Activated T-cell treated with anti-CD3 and anti-CD28 coated beads, Interleukin-2, amount 50 U/mL, for 24 hours (primary cell): ENCODE measurements around the gene C6.
"Not testable (repeated sequence)": the region's sequence is repeated elsewhere in the genome, so short reads cannot be mapped to it uniquely, and the experiment has no call there.

Source experiments
- DNase-seq: peaks from one replicate; pipeline ENCODE4 v3.0.0-alpha.2; 2020
- H3K27ac Mint-ChIP-seq: 2 replicates; pipeline ENCODE4 v1.8.0; 2020; ENCODE audit warnings: mild to moderate bottlenecking, mixed read lengths
- H3K27me3 Mint-ChIP-seq: 2 replicates; pipeline ENCODE4 v1.8.0; 2020; ENCODE audit warnings: mixed read lengths
- H3K36me3 Mint-ChIP-seq: 2 replicates; pipeline ENCODE4 v1.8.0; 2020; ENCODE audit warnings: low read depth, mixed read lengths
- H3K4me1 Mint-ChIP-seq: 2 replicates; pipeline ENCODE4 v1.8.0; 2020; ENCODE audit warnings: low read depth, mixed read lengths
- H3K4me3 Mint-ChIP-seq: 2 replicates; pipeline ENCODE4 v1.8.0; 2020; ENCODE audit warnings: mild to moderate bottlenecking, moderate library complexity, mixed read lengths
- H3K9me3 Mint-ChIP-seq: 2 replicates; pipeline ENCODE4 v1.8.0; 2020; ENCODE audit warnings: mixed read lengths

The C6 gene

GRCh38 chr5:41218929-41219657 is 5.8 kb upstream of the C6 start:
- DNase-seq, result no peak
- H3K36me3 Mint-ChIP-seq, result no peaks in the 10 kb centered on the region
- H3K4me3 Mint-ChIP-seq, result no peak overlapping the region
- no peaks in the 10 kb centered on the region for H3K4me1 Mint-ChIP-seq
- H3K27me3 Mint-ChIP-seq, result no peaks in the 10 kb centered on the region
- no peak overlapping the region for H3K27ac Mint-ChIP-seq
- no peaks in the 10 kb centered on the region for H3K9me3 Mint-ChIP-seq

GRCh38 chr5:41214182-41214581 is 850 bp upstream of the C6 start:
- H3K27ac Mint-ChIP-seq, result no peak overlapping the region
- no peaks in the 10 kb centered on the region for H3K9me3 Mint-ChIP-seq
- H3K36me3 Mint-ChIP-seq, result no peaks in the 10 kb centered on the region
- no peak overlapping the region for H3K4me3 Mint-ChIP-seq
- no peaks in the 10 kb centered on the region for H3K27me3 Mint-ChIP-seq
- H3K4me1 Mint-ChIP-seq, result no peaks in the 10 kb centered on the region
- DNase-seq, result no peak

GRCh38 chr5:41212935-41213334 is 397 bp downstream of the C6 start:
- H3K27ac Mint-ChIP-seq, result no peak overlapping the region
- no peak overlapping the region for H3K4me3 Mint-ChIP-seq

GRCh38 chr5:41211417-41211816 is 1.9 kb downstream of the C6 start:
- peaks cover 5% of the 10 kb centered on the region for H3K9me3 Mint-ChIP-seq
- no peaks in the 10 kb centered on the region for H3K36me3 Mint-ChIP-seq
- no peak for DNase-seq
- H3K4me1 Mint-ChIP-seq, result no peaks in the 10 kb centered on the region
- no peaks in the 10 kb centered on the region for H3K27me3 Mint-ChIP-seq
- H3K27ac Mint-ChIP-seq, result no peak overlapping the region
- H3K4me3 Mint-ChIP-seq, result no peak overlapping the region

More at GRCh38 chr5:41212935-41213334, 397 bp downstream of the C6 start:
- Mint-ChIP-seq H3K4me1 (no peaks in the 10 kb centered on the region), H3K9me3 (no peaks in the 10 kb centered on the region), H3K36me3 (no peaks in the 10 kb centered on the region), H3K27me3 (no peaks in the 10 kb centered on the region)
- no peak for DNase-seq

- H3K27me3 Mint-ChIP-seq, result not testable (repeated sequence)
Measured at GRCh38 chr5:41205475-41205874, 7.9 kb downstream of the C6 start.

GRCh38 chr5:41203033-41203432 is 10.3 kb downstream of the C6 start:
- no peak overlapping the region for H3K27ac Mint-ChIP-seq
- H3K4me1 Mint-ChIP-seq, result no peaks in the 10 kb centered on the region
- no peaks in the 10 kb centered on the region for H3K27me3 Mint-ChIP-seq
- H3K4me3 Mint-ChIP-seq, result no peak overlapping the region
- no peaks in the 10 kb centered on the region for H3K36me3 Mint-ChIP-seq
- peaks cover 7% of the 10 kb centered on the region for H3K9me3 Mint-ChIP-seq
- no peak for DNase-seq

More at GRCh38 chr5:41205475-41205874, 7.9 kb downstream of the C6 start:
- not testable (repeated sequence) for H3K36me3 Mint-ChIP-seq, H3K9me3 Mint-ChIP-seq, H3K4me3 Mint-ChIP-seq, H3K27ac Mint-ChIP-seq, H3K4me1 Mint-ChIP-seq, DNase-seq

GRCh38 chr5:41201082-41201772 is 12.1 kb downstream of the C6 start:
- H3K4me1 Mint-ChIP-seq, result no peaks in the 10 kb centered on the region
- H3K9me3 Mint-ChIP-seq, result peaks cover 2% of the 10 kb centered on the region
- no peak for DNase-seq
- H3K27me3 Mint-ChIP-seq, result no peaks in the 10 kb centered on the region
- H3K36me3 Mint-ChIP-seq, result no peaks in the 10 kb centered on the region
- H3K4me3 Mint-ChIP-seq, result no peak overlapping the region
- H3K27ac Mint-ChIP-seq, result no peak overlapping the region

- H3K36me3 Mint-ChIP-seq, result no peaks in the 10 kb centered on the region
- H3K9me3 Mint-ChIP-seq, result peaks cover 2% of the 10 kb centered on the region
- H3K27me3 Mint-ChIP-seq, result no peaks in the 10 kb centered on the region
- DNase-seq, result no peak
- no peak overlapping the region for H3K4me3 Mint-ChIP-seq
- H3K27ac Mint-ChIP-seq, result no peak overlapping the region
- H3K4me1 Mint-ChIP-seq, result no peaks in the 10 kb centered on the region
Measured at GRCh38 chr5:41200506-41200905, 12.8 kb downstream of the C6 start.

- no peak overlapping the region for H3K4me3 Mint-ChIP-seq
- H3K27ac Mint-ChIP-seq, result no peak overlapping the region
- H3K9me3 Mint-ChIP-seq, result peaks cover 2% of the 10 kb centered on the region
- no peak for DNase-seq
- H3K27me3 Mint-ChIP-seq, result no peaks in the 10 kb centered on the region
- H3K36me3 Mint-ChIP-seq, result no peaks in the 10 kb centered on the region
- H3K4me1 Mint-ChIP-seq, result no peaks in the 10 kb centered on the region
Measured at GRCh38 chr5:41199660-41200059, 13.7 kb downstream of the C6 start.

- Mint-ChIP-seq H3K36me3 (no peaks in the 10 kb centered on the region), H3K27ac (no peak overlapping the region), H3K4me1 (no peaks in the 10 kb centered on the region), H3K4me3 (no peak overlapping the region), H3K9me3 (no peaks in the 10 kb centered on the region), H3K27me3 (no peaks in the 10 kb centered on the region)
- no peak for DNase-seq
Measured at GRCh38 chr5:41196197-41196596, 17.1 kb downstream of the C6 start.

GRCh38 chr5:41195228-41195627 is 18.1 kb downstream of the C6 start:
- H3K9me3 Mint-ChIP-seq, result no peaks in the 10 kb centered on the region
- no peaks in the 10 kb centered on the region for H3K27me3 Mint-ChIP-seq
- no peaks in the 10 kb centered on the region for H3K4me1 Mint-ChIP-seq
- DNase-seq, result no peak
- H3K4me3 Mint-ChIP-seq, result no peak overlapping the region
- no peak overlapping the region for H3K27ac Mint-ChIP-seq
- H3K36me3 Mint-ChIP-seq, result no peaks in the 10 kb centered on the region

GRCh38 chr5:41194339-41194738 is 19.0 kb downstream of the C6 start:
- no peaks in the 10 kb centered on the region for H3K9me3 Mint-ChIP-seq
- no peaks in the 10 kb centered on the region for H3K36me3 Mint-ChIP-seq
- H3K4me3 Mint-ChIP-seq, result no peak overlapping the region
- no peak for DNase-seq
- H3K27me3 Mint-ChIP-seq, result no peaks in the 10 kb centered on the region
- H3K27ac Mint-ChIP-seq, result no peak overlapping the region
- no peaks in the 10 kb centered on the region for H3K4me1 Mint-ChIP-seq

GRCh38 chr5:41193456-41194205 is 19.7 kb downstream of the C6 start:
- no peaks in the 10 kb centered on the region for H3K9me3 Mint-ChIP-seq
- no peaks in the 10 kb centered on the region for H3K36me3 Mint-ChIP-seq
- no peak overlapping the region for H3K27ac Mint-ChIP-seq
- no peak overlapping the region for H3K4me3 Mint-ChIP-seq
- no peaks in the 10 kb centered on the region for H3K4me1 Mint-ChIP-seq
- H3K27me3 Mint-ChIP-seq, result no peaks in the 10 kb centered on the region
- no peak for DNase-seq

- Mint-ChIP-seq H3K4me3 (no peak overlapping the region), H3K36me3 (no peaks in the 10 kb centered on the region), H3K27ac (no peak overlapping the region), H3K27me3 (no peaks in the 10 kb centered on the region), H3K9me3 (no peaks in the 10 kb centered on the region), H3K4me1 (no peaks in the 10 kb centered on the region)
- no peak for DNase-seq
Measured at GRCh38 chr5:41191249-41191648, 22.1 kb downstream of the C6 start.

- Mint-ChIP-seq H3K4me3 (no peak overlapping the region), H3K36me3 (no peaks in the 10 kb centered on the region), H3K27ac (no peak overlapping the region), H3K27me3 (no peaks in the 10 kb centered on the region), H3K9me3 (no peaks in the 10 kb centered on the region), H3K4me1 (no peaks in the 10 kb centered on the region)
- no peak for DNase-seq
Measured at GRCh38 chr5:41186143-41186542, 27.2 kb downstream of the C6 start.
